HepG2 (cell line): ENCODE measurements around the gene IL1RAPL2. TPM values are rescaled to one million over a fixed set of nuclear protein-coding genes. Genes with fewer than 3 reads are reported as not detected.

Source experiments
- ATAC-seq: fragments of 200-7000 bp; cut with Tn5 transposase; 3 replicates; pipeline ENCODE4 v1.9.1; 2020; ENCODE audit warnings: mild to moderate bottlenecking, moderate library complexity
- BruUV-seq: library from RNA; stranded (reverse); fragments of 400-500 nt; replicated peaks from 2 replicates; lab custom pipeline; 2021; lab: Mats Ljungman, UMichigan
- CTCF ChIA-PET: fragments of 300-600 bp; formaldehyde crosslinking; extraction: SDS; loops from one replicate; lab custom pipeline; 2021; ENCODE audit warnings: low total read pairs, inconsistent platforms, low intra/inter-chr PET ratio; lab: Yijun Ruan, JAX
- POLR2A ChIA-PET: fragments of 350-600 bp; sonication (Branson Sonifier 250); formaldehyde crosslinking; loops from one replicate; lab custom pipeline; 2020; ENCODE audit warnings: antibody characterized with exemption, inconsistent platforms; lab: Yijun Ruan, JAX
- DNase-seq: peaks from one replicate; pipeline ENCODE4 v3.0.0-alpha.2; 2015; ENCODE audit warnings: low spot score
- FAIRE-seq: peaks from 3 replicates; lab custom pipeline; 2011; peaks lifted over from hg19 to GRCh38; lab: Jason Lieb, UNC
- H2AFZ ChIP-seq: one replicate; pipeline ENCODE4 v1.6.1; 2011; ENCODE audit warnings: low read length, inconsistent platforms
- H3K27ac ChIP-seq: fragments of 300-600 bp; 3 replicates; pipeline ENCODE4 v1.8.0; 2011; ENCODE audit warnings: mixed run types, mild to moderate bottlenecking, mixed read lengths, low read length, inconsistent platforms; ENCODE audit not compliant: insufficient read depth; ENCODE audit errors: extremely low read length
- H3K27me3 ChIP-seq, 2 experiments: fragments of 200-600 bp in 1 of 2; 2 replicates in 1 of 2; 3 replicates in 1 of 2; pipeline versions ENCODE4 v1.6.0 to v1.8.0; 2011; ENCODE audit warnings: low read length in 2 of 2, mild to moderate bottlenecking in 2 of 2, moderate library complexity in 2 of 2, inconsistent platforms in 1 of 2; ENCODE audit not compliant: insufficient read depth in 2 of 2, control insufficient read depth in 1 of 2
- H3K36me3 ChIP-seq, 2 experiments: fragments of 200-600 bp in 1 of 2; replicated peaks in 1 of 2; 2 replicates in 1 of 2; 3 replicates in 1 of 2; pipeline versions ENCODE4 v1.5.1 to v1.8.0; 2011; ENCODE audit warnings: low read length in 2 of 2, inconsistent platforms in 1 of 2; ENCODE audit not compliant: insufficient read depth in 2 of 2, control insufficient read depth in 1 of 2
- H3K4me1 ChIP-seq: 2 replicates; pipeline ENCODE4 v1.5.1; 2012; ENCODE audit warnings: low read length, inconsistent platforms; ENCODE audit not compliant: insufficient read depth
- H3K4me2 ChIP-seq: 2 replicates; pipeline ENCODE4 v1.6.0; 2011; ENCODE audit warnings: low read depth, low read length, inconsistent platforms
- H3K4me3 ChIP-seq, 3 experiments: fragments of 200-600 bp in 1 of 3; sonication (generic), shearing (Covaris generic) in 1 of 3; replicated peaks in 1 of 3; 2 replicates each; pipeline ENCODE4 v1.5.1; 2011 to 2016; ENCODE audit warnings: low read length in 3 of 3, inconsistent platforms in 2 of 3, low read depth in 2 of 3, mild to moderate bottlenecking in 2 of 3, control low read depth in 1 of 3, mixed read lengths in 1 of 3; ENCODE audit not compliant: insufficient read depth in 1 of 3
- H3K79me2 ChIP-seq: one replicate; pipeline ENCODE4 v1.6.1; 2011; ENCODE audit warnings: low read length, inconsistent platforms; ENCODE audit not compliant: insufficient read depth
- H3K9ac ChIP-seq: 2 replicates; pipeline ENCODE4 v1.6.0; 2011; ENCODE audit warnings: mild to moderate bottlenecking, low read depth, low read length, inconsistent platforms; ENCODE audit not compliant: insufficient read depth
- H3K9me3 ChIP-seq: 2 replicates; pipeline ENCODE4 v1.5.1; 2012; ENCODE audit warnings: mild to moderate bottlenecking, low read length
- H4K20me1 ChIP-seq: 2 replicates; pipeline ENCODE4 v1.6.0; 2011; ENCODE audit warnings: inconsistent platforms, mild to moderate bottlenecking, low read length, moderate library complexity; ENCODE audit not compliant: insufficient read depth
- CHD2 ChIP-seq: IDR thresholded peaks from 2 replicates; pipeline ENCODE4 v1.6.1; 2011; ENCODE audit warnings: low read depth, low read length, improper control_type of control experiment
- E2F1 ChIP-seq: sonication (generic); formaldehyde crosslinking; IDR thresholded peaks from 2 replicates; pipeline ENCODE4 v1.5.0; 2020; ENCODE audit warnings: missing genetic modification reagents
- ELF4 ChIP-seq: sonication (generic); formaldehyde crosslinking; IDR thresholded peaks from 2 replicates; pipeline ENCODE4 v1.5.0; 2020; ENCODE audit warnings: missing genetic modification reagents, mild to moderate bottlenecking, moderate library complexity, borderline replicate concordance
- MXI1 ChIP-seq: IDR thresholded peaks from 3 replicates; pipeline ENCODE4 v1.6.1; 2012; ENCODE audit warnings: low read depth, low read length, inconsistent platforms, borderline replicate concordance
- PAWR ChIP-seq: sonication (generic); formaldehyde crosslinking; IDR thresholded peaks from 2 replicates; pipeline ENCODE4 v1.4.0; 2020; ENCODE audit warnings: missing genetic modification reagents, mild to moderate bottlenecking, borderline replicate concordance
- ZFP1 ChIP-seq: IDR thresholded peaks from 2 replicates; pipeline ENCODE4 v1.6.1; 2016
- ZNF224 ChIP-seq: sonication (generic); formaldehyde crosslinking; IDR thresholded peaks from 2 replicates; pipeline ENCODE4 v1.5.0; 2020; ENCODE audit warnings: mild to moderate bottlenecking, missing genetic modification reagents
- WGBS: methylation state at CpG from one replicate; pipeline ENCODE4 v1.1.6; 2017; ENCODE audit warnings: low lambda C conversion rate; 5-methylcytosine and 5-hydroxymethylcytosine counted together
- in situ Hi-C: cut with HindIII; loops from 2 replicates; pipeline ENCODE4 v1.10.0; 2017; ENCODE audit warnings: low pct_unique_long_range_greater_than_20kb; ENCODE audit not compliant: extremely low pct_ligation_motif_present
- intact Hi-C: fragments of 100-400 bp; cut with micrococcal nuclease; formaldehyde crosslinking; loops from one replicate; pipeline ENCODE4 v1.10.0; 2022; ENCODE audit not compliant: unreplicated experiment
- polyA plus RNA-seq, 8 experiments: library from polyadenylated mRNA; depleted of rRNA in 3 of 8; stranded (reverse) in 7 of 8; unstranded in 1 of 8; fragments of >200 nt; fragmentation: Illumina TruSeq in 4 of 8; extraction: Trizol in 4 of 8; gene quantifications; 2 replicates each; pipeline versions ENCODE4 v1.2.1 to v1.2.3, GENCODE V29; 2011 to 2016; ENCODE audit warnings: low read depth in 4 of 8, missing spikeins in 1 of 8, mixed read lengths in 1 of 8; ENCODE audit not compliant: insufficient read depth in 1 of 8
- total RNA-seq, 5 experiments: library from RNA; depleted of rRNA; stranded (reverse); fragments of >200 nt; fragmentation: Illumina TruSeq; extraction: Trizol; gene quantifications; 2 replicates each; pipeline ENCODE4 v1.2.3, GENCODE V29; 2016; ENCODE audit warnings: low read depth in 1 of 5
- TF ChIP-seq, protein P1 (sequence below): sonication (generic); formaldehyde crosslinking; IDR thresholded peaks from 2 replicates; pipeline ENCODE4 v1.4.0; 2020; ENCODE audit warnings: low read depth, mild to moderate bottlenecking, missing genetic modification reagents
- TF ChIP-seq, protein P2 (sequence below): sonication (generic); formaldehyde crosslinking; IDR thresholded peaks from 2 replicates; pipeline ENCODE4 v1.9.0; 2022; ENCODE audit warnings: low read depth, missing genetic modification reagents

IL1RAPL2 gene
- total and polyA plus RNA-seq, 2 of the 13 experiments (the other 11 are each of a cell fraction or from before 2014, with no cell fraction given), result not detected

DNA sequence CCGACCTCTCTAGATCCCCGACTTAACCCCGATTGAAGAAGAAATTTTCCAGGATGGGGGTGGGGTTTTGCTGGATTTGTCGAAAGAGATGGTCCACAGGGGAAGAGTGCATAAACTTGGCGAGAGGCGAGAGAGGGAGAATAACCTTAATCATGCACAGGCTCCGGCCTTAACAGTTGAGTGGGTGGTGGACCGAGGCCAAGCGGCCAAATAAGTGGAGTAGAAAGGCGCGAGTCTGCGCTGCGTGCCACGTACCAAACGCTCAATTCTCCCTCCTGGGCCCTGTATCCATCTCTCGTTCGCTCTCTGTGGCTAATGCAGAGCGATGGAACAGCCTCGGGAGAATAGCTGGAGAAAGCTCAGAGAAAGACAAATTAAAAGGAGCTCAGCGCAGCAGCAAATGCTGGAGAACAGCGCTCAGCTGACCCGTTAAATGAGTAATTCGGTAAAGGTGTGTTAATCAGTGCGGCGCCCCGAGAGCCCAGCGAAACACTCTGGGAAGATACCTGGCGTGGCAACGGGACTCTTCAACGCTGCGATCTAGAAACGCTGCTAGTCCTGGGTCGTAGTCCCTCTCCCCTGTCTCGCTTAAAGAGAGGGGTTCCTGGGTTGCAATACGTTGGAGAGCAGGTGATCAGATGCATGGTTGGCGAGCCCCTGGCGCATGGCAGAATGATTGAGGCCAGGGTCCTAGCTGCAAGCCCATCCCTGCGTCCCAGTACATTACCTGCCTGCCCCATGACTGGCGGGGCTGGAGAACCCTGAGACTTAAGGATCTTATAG is 887 bp upstream of the IL1RAPL2 start:
- no peak for TF ChIP-seq MXI1
- TF ChIP-seq E2F1, result no peak
- no peaks in the 10 kb centered on the region for H3K79me2 ChIP-seq
- in situ Hi-C loops, result no loop called here
- H3K36me3 ChIP-seq, result no peaks in the 10 kb centered on the region
- H4K20me1 ChIP-seq, result no peaks in the 10 kb centered on the region
- H2AFZ ChIP-seq, result no peak overlapping the region
- H3K9me3 ChIP-seq, result no peaks in the 10 kb centered on the region
- H3K4me3 ChIP-seq, result no peak overlapping the region
- no peak overlapping the region for H3K4me2 ChIP-seq
- CTCF ChIA-PET, result no interaction called here
- no peak overlapping the region for H3K27ac ChIP-seq
- DNase-seq, result no peak
- H3K4me1 ChIP-seq, result no peaks in the 10 kb centered on the region
- intact Hi-C loops, result no loop called here
- no TSS peak for BruUV-seq
- ATAC-seq, result no peak
- no peaks in the 10 kb centered on the region for H3K27me3 ChIP-seq
- FAIRE-seq, result no peak
- 55% methylated on average over 21 of the region's 39 CpGs for WGBS
- POLR2A ChIA-PET, result no interaction called here
- H3K9ac ChIP-seq, result no peak overlapping the region

- no TSS peak for BruUV-seq
- in situ Hi-C loops (no loop called here), intact Hi-C loops (no loop called here)
- Histone ChIP-seq H3K36me3 (no peaks in the 10 kb centered on the region), H3K27ac (no peak overlapping the region), H3K9me3 (no peaks in the 10 kb centered on the region), H3K4me3 (no peak overlapping the region), H3K9ac (no peak overlapping the region), H3K79me2 (no peaks in the 10 kb centered on the region), H2AFZ (no peak overlapping the region), H3K27me3 (no peaks in the 10 kb centered on the region), H3K4me2 (no peak overlapping the region), H3K4me1 (no peaks in the 10 kb centered on the region), H4K20me1 (no peaks in the 10 kb centered on the region)
- ChIA-PET POLR2A (no interaction called here), CTCF (no interaction called here)
- FAIRE-seq (no peak), ATAC-seq (no peak), DNase-seq (no peak)
- TF ChIP-seq PAWR (CRISPR knock-in tag) (no peak), ZFP1 (CRISPR knock-in tag) (no peak), ELF4 (CRISPR knock-in tag) (no peak), ZNF224 (CRISPR knock-in tag) (no peak), CHD2 (no peak)
- TF ChIP-seq, protein P1, sequence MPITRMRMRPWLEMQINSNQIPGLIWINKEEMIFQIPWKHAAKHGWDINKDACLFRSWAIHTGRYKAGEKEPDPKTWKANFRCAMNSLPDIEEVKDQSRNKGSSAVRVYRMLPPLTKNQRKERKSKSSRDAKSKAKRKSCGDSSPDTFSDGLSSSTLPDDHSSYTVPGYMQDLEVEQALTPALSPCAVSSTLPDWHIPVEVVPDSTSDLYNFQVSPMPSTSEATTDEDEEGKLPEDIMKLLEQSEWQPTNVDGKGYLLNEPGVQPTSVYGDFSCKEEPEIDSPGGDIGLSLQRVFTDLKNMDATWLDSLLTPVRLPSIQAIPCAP (CRISPR knock-in tag), result no peak
- TF ChIP-seq, protein P2, sequence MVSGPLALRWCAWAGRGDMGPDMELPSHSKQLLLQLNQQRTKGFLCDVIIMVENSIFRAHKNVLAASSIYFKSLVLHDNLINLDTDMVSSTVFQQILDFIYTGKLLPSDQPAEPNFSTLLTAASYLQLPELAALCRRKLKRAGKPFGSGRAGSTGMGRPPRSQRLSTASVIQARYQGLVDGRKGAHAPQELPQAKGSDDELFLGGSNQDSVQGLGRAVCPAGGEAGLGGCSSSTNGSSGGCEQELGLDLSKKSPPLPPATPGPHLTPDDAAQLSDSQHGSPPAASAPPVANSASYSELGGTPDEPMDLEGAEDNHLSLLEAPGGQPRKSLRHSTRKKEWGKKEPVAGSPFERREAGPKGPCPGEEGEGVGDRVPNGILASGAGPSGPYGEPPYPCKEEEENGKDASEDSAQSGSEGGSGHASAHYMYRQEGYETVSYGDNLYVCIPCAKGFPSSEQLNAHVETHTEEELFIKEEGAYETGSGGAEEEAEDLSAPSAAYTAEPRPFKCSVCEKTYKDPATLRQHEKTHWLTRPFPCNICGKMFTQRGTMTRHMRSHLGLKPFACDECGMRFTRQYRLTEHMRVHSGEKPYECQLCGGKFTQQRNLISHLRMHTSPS (CRISPR knock-in tag), result no peak
- 0% methylated on average over 3 of the region's 46 CpGs for WGBS
These were observed 892 bp downstream of the IL1RAPL2 start for GRCh38 chrX:104566681-104567501.
